Erythroblast (primary cell): ENCODE results near the gene GPRC5C.

ENCODE experiments used
- GATA1 ChIP-seq: IDR thresholded peaks from 2 replicates; pipeline ENCODE4 v1.6.1; 2011; ENCODE audit warnings: low read depth, mild to moderate bottlenecking, control low read depth, low read length, moderate library complexity
- POLR2A ChIP-seq: IDR thresholded peaks from 2 replicates; pipeline ENCODE4 v1.6.1; 2011; ENCODE audit warnings: mild to moderate bottlenecking, low read length

GRCh38 chr17:74443516-74444296, 11.8 kb downstream of the GPRC5C start:
- TF ChIP-seq POLR2A = no peak
- no peak for TF ChIP-seq GATA1
